ENCODE results near the gene ARHGEF12. TPM values are rescaled to one million over a fixed set of nuclear protein-coding genes. Genes with fewer than 3 reads are reported as not detected.

ARHGEF12 gene
- total RNA-seq, 2 experiments from 2014 or later: 9.6 to 10.2 TPM

- Mint-ChIP-seq H3K4me1 (ENCODE audit: low read depth) (no peaks in the 10 kb centered on the region), H3K36me3 (ENCODE audit: low read depth) (no peaks in the 10 kb centered on the region), H3K27me3 (peaks cover 58% of the 10 kb centered on the region), H3K9me3 (no peaks in the 10 kb centered on the region), H3K4me3 (no peak within 1 kb of the TSS), H3K27ac (no peak within 1 kb of the TSS)
- peak; percentile 86 for DNase-seq
- POLR2A ChIA-PET: no interaction called here
- TF ChIP-seq, protein P1, sequence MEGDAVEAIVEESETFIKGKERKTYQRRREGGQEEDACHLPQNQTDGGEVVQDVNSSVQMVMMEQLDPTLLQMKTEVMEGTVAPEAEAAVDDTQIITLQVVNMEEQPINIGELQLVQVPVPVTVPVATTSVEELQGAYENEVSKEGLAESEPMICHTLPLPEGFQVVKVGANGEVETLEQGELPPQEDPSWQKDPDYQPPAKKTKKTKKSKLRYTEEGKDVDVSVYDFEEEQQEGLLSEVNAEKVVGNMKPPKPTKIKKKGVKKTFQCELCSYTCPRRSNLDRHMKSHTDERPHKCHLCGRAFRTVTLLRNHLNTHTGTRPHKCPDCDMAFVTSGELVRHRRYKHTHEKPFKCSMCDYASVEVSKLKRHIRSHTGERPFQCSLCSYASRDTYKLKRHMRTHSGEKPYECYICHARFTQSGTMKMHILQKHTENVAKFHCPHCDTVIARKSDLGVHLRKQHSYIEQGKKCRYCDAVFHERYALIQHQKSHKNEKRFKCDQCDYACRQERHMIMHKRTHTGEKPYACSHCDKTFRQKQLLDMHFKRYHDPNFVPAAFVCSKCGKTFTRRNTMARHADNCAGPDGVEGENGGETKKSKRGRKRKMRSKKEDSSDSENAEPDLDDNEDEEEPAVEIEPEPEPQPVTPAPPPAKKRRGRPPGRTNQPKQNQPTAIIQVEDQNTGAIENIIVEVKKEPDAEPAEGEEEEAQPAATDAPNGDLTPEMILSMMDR (IDR thresholded peaks at IDR 0.05): peak; percentile 78
- peak; percentile 92 for ATAC-seq
- CTCF ChIA-PET: interaction anchor here (0.6 to 3.8 kb wide), 15 partner anchors 10 to 683 kb away, joined by 3 to 42 read pairs (median 3); no protein-coding TSS in a partner anchor
- intact Hi-C loops (cut with micrococcal nuclease): loop anchor here (10.0 kb wide), 2 partner anchors 444 to 684 kb away; no protein-coding TSS in a partner anchor
These were observed 175.1 kb downstream of the ARHGEF12 start, which contains the start of gene GRIK4 for GRCh38 chr11:120511116-120511819. Gene GRIK4, plus strand, starts transcription at chr11:120511748. Its CDS starts 148,571 bp downstream, at chr11:120660319.

GRCh38 chr11:120511820-120512738 is 175.9 kb downstream of the ARHGEF12 start:
- Mint-ChIP-seq H3K4me1 (ENCODE audit: low read depth) (no peaks in the 10 kb centered on the region), H3K36me3 (ENCODE audit: low read depth) (no peaks in the 10 kb centered on the region), H3K27me3 (peaks cover 54% of the 10 kb centered on the region), H3K27ac (no peak overlapping the region), H3K9me3 (no peaks in the 10 kb centered on the region), H3K4me3 (no peak overlapping the region)
- TF ChIP-seq, protein P1 (IDR thresholded peaks at IDR 0.05): no peak
- no peak for DNase-seq
- intact Hi-C loops (cut with micrococcal nuclease): loop anchor here (10.0 kb wide), 2 partner anchors 443 to 683 kb away; no protein-coding TSS in a partner anchor
- ATAC-seq: no peak
- CTCF ChIA-PET: interaction anchor here (0.6 to 3.8 kb wide), 13 partner anchors 10 to 683 kb away, joined by 3 to 42 read pairs (median 3); no protein-coding TSS in a partner anchor
- POLR2A ChIA-PET: no interaction called here

DNA sequence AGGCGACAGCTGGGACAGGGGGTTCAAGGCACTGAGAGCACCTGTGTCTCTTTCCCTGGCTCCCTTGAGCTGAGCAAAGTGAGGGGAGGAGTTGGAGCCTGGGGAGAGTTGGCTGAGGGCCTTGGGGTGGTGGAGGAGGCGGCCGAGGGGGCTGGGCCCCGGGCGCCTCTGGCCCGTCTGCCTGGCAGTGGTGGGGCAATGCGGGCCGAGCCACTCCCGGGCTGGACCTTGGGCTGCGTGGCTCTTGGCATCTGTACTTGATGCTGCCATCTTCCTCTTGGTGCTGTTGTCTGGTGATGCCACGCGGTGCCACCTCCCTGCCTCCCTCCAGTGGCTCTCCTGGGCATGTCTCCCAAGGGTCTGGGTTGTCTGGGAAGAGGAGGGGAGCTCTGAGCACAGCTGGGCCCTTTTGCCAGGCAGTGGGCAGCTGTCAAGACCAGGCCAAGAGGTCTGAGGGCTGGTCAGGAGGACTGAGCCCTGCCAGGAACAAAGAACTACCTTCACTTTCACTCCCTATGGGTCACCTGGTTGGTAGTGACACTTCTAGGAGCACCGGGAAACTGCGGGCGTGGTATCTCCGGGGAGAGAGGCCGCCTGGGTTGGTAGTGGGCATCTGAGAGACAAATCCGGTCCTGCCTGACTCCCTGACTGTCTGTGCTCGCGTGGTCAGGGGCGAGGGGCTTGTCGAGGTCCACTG is 176.7 kb downstream of the ARHGEF12 start:
- Mint-ChIP-seq H3K4me1 (ENCODE audit: low read depth) (no peaks in the 10 kb centered on the region), H3K4me3 (no peak overlapping the region), H3K27me3 (peaks cover 55% of the 10 kb centered on the region), H3K27ac (no peak overlapping the region), H3K36me3 (ENCODE audit: low read depth) (no peaks in the 10 kb centered on the region), H3K9me3 (no peaks in the 10 kb centered on the region)
- POLR2A ChIA-PET: no interaction called here
- TF ChIP-seq, protein P1 (IDR thresholded peaks at IDR 0.05): no peak
- ATAC-seq: no peak
- intact Hi-C loops (cut with micrococcal nuclease): loop anchor here (10.0 kb wide), 2 partner anchors 442 to 682 kb away; no protein-coding TSS in a partner anchor
- CTCF ChIA-PET: interaction anchor here (2.6 kb wide), 1 partner anchor 11 kb away, joined by 15 read pairs; no protein-coding TSS in a partner anchor
- no peak for DNase-seq

DNA sequence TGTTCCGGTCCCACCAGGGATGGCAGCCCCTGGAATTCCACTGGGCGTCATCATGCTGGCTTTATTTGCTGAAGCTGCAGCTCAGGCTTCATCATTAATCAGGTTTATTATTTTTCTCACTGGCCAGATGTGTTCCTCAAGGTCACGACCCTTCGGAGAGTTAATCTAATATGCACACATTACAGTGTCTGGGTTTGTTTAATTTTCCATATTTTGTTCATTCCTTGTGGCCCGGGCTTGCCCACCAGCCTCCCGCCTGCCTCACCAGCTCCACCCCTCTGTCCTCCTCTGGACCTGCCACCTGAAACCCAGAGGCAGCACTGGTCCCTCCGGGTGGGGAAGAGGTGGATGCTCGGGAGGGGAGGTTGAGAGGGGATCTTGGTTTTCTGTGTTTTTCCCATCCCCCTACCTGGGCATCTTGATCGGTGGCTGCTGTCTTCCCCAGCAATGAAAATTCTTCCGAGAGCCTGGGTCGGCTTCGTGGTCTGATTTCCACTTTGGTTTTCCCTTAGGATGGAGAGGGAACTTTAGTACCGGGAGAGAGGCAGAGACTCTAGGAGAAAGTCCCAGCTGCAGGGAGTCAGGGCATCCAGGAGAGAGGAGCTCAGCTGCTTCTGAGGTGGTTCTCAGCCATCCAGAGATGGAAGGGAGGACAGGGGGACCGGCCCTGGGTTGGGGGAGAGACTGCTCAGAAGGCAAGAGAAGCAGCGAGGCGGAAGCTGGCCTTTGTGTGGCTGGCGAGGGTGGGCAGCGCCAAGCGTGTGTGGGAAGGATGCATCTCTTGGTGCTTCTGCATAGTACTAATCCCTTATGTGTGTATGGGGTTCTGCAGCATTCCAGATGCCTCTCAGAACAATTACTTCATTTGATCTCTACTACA is 177.5 kb downstream of the ARHGEF12 start:
- ATAC-seq (no peak), DNase-seq (no peak)
- intact Hi-C loops (cut with micrococcal nuclease): loop anchor here (10.0 kb wide), 2 partner anchors 441 to 681 kb away; no protein-coding TSS in a partner anchor
- H3K27me3 Mint-ChIP-seq: peaks cover 50% of the 10 kb centered on the region
- TF ChIP-seq, protein P1 (IDR thresholded peaks at IDR 0.05): no peak
- no peaks in the 10 kb centered on the region for H3K36me3 Mint-ChIP-seq (ENCODE audit: low read depth)
- H3K4me3 Mint-ChIP-seq: no peak overlapping the region
- H3K4me1 Mint-ChIP-seq (ENCODE audit: low read depth): no peaks in the 10 kb centered on the region
- no peaks in the 10 kb centered on the region for H3K9me3 Mint-ChIP-seq
- ChIA-PET POLR2A (no interaction called here), CTCF (no interaction called here)
- no peak overlapping the region for H3K27ac Mint-ChIP-seq
